Superior temporal gyrus (tissue), 1 donor: ENCODE data around the gene BMP7.

ENCODE experiments used
- DNase-seq: peaks from one replicate; pipeline ENCODE4 v3.0.0-alpha.2; 2016; ENCODE audit errors: extremely low spot score

Gene BMP7

GRCh38 chr20:57126481-57127092 is 139.9 kb downstream of the BMP7 start:
- DNase-seq, result no peak

GRCh38 chr20:57124800-57125517 is 141.5 kb downstream of the BMP7 start:
- no peak for DNase-seq

- no peak for DNase-seq
Observed at GRCh38 chr20:57124366-57124765, 142.1 kb downstream of the BMP7 start.

GRCh38 chr20:57123504-57123903 is 142.9 kb downstream of the BMP7 start:
- no peak for DNase-seq

- DNase-seq, result no peak
Observed at GRCh38 chr20:57122536-57123489, 143.6 kb downstream of the BMP7 start.

GRCh38 chr20:57118964-57119363 is 147.5 kb downstream of the BMP7 start:
- no peak for DNase-seq
